HG02642 (cell line): ENCODE data around the gene TCF7.

Source experiments
- ATAC-seq: cut with Tn5 transposase; IDR thresholded peaks from one replicate; pipeline ENCODE4 v1.9.1; 2021; ENCODE audit warnings: mild to moderate bottlenecking; ENCODE audit not compliant: unreplicated experiment, poor library complexity

Gene TCF7

GRCh38 chr5:134111741-134112647 lies 2.5 kb upstream of the TCF7 start:
- ATAC-seq = no peak

GRCh38 chr5:134112726-134113362 lies 1.6 kb upstream of the TCF7 start:
- no peak for ATAC-seq

GRCh38 chr5:134113363-134113889 lies 1.1 kb upstream of the TCF7 start:
- ATAC-seq = no peak

DNA sequence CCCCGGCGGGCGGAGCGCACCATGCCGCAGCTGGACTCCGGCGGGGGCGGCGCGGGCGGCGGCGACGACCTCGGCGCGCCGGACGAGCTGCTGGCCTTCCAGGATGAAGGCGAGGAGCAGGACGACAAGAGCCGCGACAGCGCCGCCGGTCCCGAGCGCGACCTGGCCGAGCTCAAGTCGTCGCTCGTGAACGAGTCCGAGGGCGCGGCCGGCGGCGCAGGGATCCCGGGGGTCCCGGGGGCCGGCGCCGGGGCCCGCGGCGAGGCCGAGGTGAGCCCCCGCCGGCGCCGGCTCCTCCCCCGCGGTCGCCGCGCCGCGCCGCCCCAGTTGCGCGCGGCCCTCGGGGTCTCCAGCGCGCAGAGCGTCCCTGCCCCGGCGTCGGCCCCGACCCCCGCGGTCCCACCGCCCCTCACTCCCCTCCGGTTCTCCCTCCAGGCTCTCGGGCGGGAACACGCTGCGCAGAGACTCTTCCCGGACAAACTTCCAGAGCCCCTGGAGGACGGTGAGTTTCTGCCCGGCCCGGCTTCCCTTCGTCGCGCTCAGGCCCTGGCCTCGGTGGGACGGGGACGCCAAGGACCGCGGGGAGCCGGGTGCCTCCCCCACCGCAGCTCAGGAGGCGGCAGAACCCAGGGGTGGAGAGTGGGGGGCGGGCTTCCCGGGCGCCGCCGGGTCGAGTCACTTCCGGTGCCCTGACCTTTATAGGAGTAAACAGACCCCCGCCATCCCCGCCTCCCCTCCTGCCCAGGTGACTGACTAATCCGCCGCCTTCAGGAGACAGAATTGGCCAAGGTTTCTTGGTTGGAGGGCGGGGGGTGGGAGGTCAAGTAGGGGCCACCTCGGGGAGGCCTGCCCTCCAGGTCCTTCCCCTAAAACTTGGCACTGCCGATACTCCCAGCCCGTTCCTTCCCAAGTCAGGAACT lies 665 bp downstream of the TCF7 start:
- peak; percentile 8 for ATAC-seq

DNA sequence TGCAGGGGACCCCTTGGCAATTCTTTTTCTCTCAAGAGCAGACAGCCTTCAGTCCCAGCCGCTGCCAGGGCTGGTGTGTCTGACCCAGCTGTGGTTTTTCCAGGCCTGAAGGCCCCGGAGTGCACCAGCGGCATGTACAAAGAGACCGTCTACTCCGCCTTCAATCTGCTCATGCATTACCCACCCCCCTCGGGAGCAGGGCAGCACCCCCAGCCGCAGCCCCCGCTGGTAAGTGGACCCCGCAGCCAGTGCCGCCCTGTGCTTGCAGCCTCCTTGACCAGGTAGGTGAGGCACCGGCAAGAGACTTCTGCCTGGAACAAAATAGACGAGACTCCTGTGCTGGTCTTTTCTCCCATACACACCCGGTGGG lies 1.3 kb downstream of the TCF7 start:
- ATAC-seq = no peak

DNA sequence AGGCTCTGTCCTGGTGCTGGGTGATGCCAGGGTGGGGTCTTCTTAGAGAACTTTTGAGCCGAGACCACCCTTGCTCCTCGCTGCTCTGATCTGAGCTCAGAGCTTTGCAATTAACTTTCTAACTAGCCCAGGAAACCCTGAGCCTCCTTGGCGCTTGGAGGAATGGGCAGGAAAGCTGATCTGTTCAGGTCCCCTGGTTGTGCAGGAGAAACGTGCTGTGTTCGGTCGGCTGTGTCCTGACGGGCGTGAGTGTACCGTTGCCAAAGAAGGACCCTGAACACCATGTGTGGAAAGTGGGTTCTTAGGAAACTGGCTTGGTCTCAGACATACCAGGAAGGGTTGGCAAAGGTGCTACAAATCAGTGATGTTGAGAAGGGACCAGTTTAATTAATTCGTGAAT lies 1.8 kb downstream of the TCF7 start:
- ATAC-seq = no peak

- no peak for ATAC-seq
These were observed 2.6 kb downstream of the TCF7 start for GRCh38 chr5:134116789-134117761.

- ATAC-seq = no peak
These were observed 3.8 kb downstream of the TCF7 start for GRCh38 chr5:134118212-134118835.

DNA sequence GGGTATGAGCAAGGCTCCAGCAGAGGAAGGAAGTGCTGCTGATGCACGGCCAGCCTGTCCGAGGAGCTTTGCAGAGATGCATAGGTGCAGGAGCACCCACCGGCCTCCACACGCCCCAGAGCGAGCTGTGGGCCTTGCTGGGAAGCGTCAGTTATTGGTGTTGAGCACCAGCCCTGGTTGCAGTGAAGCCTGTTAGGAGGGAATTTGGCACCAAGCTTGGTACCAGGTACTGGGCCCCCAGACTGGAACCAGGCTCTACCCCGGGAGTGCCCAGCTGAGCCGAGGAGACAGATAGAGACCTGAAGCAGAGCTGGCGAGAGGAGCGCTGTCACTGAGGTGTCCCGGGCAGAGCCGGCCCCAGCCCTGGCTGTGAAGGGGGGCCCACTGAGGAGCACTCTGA lies 5.2 kb downstream of the TCF7 start:
- no peak for ATAC-seq

DNA sequence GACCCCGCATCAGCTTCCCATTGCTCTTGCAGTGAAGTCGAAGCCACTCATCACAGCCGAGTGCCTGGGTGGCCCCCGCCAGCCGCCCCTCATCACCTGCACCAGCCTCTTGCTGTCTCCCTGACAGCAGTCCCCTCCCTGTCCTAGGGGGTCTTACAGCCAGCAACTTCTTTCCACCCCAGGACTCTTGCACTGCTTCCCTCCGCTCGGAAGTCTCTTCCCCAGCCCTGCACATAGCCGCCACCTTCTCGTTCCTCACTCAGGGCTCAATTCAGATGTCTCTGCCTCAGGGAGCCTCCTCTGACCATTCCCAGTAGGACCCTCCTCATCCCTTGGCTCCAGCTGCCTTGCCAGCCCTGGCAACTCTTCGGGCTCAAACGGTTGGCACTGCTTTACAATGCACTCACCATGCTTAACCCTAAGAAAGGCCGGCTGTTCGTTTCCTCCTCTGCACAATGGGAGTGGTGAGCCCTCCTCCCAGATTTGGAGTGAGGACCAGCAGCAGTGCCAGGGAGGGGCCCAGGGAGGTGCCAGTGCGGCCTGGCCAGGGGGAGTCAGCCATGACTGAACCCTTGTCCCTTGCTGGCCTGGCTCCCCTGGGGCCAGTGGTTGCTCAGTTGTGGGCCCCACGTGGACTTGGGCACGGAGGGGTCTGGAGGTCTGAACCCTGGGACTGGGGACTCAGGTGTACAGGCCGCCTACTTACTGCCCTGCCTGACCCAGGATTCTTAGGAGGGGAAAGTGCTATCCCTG lies 6.1 kb downstream of the TCF7 start:
- ATAC-seq = no peak

- no peak for ATAC-seq
These were observed 8.0 kb downstream of the TCF7 start for GRCh38 chr5:134122530-134122929.

DNA sequence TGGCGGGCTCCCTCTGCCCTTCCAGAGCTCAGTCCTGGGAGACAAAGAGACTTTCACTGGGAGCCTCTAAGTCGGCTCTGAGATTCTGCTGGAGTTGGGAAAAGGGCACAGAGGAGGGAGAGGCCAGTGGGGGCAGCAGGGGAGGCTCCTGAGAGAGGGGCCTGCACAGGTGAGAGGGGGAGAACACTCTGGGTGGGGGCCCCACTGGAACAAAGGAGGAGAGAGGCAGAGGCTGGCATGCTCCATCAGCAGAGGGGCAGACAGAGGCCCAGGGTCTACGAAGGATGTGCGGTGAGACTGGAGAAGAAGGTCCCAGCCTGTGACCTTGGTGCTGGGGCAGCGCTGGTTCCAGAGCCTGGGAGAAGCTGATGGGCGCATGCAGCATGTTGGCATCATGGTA lies 8.9 kb downstream of the TCF7 start:
- ATAC-seq = no peak

GRCh38 chr5:134124289-134125038 lies 10.0 kb downstream of the TCF7 start:
- no peak for ATAC-seq

DNA sequence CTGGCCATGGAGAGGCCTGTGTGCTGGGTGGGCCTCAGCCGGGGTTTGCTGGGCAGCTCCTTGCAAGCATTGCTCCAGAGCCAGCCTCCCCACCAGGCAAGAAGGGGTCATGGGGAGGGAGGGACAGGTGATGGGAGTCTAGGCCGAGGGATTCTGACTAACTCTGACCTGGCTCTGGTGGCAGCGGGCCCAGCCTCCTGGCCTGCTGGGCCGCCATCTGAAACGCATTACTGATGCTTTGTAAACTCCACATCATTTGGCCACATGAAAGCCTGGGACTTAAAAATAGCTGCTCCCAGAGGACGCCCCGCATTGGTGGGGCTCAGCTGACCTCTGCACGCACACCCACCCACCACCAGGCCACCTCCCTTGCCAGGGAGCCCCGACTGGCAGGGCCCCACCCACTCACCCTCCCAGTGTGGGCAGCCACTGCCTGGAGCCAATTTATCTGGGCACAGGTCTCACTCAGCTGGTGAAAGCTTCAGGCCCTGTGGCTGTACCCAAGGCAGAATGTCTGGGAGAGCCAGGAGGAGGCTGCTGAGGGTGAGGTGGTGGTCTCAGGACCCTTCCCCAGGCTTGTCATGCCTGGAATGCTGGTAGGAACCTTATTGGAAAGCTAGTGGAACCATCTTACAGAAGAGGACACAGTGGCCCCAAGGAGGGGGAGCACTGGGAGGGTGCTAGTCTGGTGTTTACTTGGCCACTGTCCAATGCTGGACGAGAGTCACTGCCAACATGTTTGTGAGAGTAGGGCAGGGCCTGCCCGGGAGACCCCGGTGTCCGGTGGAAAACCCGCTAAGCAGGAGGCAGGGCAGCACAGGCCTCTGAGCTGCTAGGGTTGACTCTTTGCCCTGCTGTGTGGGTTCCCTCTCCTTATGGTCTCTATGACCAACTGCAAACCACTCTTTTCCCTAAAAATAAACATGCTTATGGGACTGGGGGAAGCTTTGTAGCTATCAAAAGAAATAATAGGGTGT lies 10.8 kb downstream of the TCF7 start:
- no peak for ATAC-seq

GRCh38 chr5:134127376-134127861 lies 12.9 kb downstream of the TCF7 start:
- peak; percentile 59 for ATAC-seq

DNA sequence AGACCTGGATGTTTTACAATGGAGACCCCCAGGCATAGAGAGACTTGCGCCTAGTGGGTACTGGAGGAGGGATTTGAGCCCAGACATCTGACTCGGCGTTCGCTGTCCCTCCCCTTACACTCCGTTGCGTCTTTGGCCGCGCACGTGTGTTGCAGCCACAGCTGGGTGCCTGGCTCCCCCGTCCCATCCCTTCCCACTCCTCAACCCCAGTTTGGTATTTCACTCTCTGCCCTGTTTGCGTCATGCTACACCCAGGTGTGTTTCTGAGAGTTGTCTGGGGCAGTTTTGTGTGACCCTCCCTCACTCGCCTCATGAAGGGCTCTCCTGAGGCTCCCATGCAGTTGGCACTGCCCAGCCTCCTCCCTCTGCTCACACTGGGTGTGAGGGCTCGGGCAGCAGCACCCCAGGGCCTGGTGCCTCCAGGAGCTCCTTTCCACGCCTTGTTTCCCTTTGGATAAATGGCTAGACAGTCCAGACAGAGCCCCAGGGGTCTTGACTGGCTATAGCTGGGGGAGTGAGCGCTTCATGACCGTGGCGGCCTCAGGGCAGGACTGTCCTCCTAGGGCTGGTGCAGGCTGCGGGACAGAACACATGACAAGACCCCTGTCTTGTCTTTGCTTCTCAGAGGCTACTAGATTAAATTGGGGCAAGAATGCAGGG lies 13.6 kb downstream of the TCF7 start:
- ATAC-seq = no peak
